Stimulated activated CD8-positive, alpha-beta memory T cell treated with anti-CD3 and anti-CD28 coated beads, Interleukin-4, amount 100 ng/mL, for 4 hours (primary cell): Measurements from ENCODE around the gene HIC2.
"Not testable (repeated sequence)": the region's sequence is repeated elsewhere in the genome, so short reads cannot be mapped to it uniquely, and the experiment has no call there.

ENCODE experiments used
- DNase-seq, 2 donors: peaks; one replicate each; pipeline ENCODE4 v3.0.0-alpha.2; 2020; ENCODE audit warnings: low read depth in 2 of 2, low spot score in 1 of 2

The HIC2 gene, protein sequence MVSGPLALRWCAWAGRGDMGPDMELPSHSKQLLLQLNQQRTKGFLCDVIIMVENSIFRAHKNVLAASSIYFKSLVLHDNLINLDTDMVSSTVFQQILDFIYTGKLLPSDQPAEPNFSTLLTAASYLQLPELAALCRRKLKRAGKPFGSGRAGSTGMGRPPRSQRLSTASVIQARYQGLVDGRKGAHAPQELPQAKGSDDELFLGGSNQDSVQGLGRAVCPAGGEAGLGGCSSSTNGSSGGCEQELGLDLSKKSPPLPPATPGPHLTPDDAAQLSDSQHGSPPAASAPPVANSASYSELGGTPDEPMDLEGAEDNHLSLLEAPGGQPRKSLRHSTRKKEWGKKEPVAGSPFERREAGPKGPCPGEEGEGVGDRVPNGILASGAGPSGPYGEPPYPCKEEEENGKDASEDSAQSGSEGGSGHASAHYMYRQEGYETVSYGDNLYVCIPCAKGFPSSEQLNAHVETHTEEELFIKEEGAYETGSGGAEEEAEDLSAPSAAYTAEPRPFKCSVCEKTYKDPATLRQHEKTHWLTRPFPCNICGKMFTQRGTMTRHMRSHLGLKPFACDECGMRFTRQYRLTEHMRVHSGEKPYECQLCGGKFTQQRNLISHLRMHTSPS

DNA sequence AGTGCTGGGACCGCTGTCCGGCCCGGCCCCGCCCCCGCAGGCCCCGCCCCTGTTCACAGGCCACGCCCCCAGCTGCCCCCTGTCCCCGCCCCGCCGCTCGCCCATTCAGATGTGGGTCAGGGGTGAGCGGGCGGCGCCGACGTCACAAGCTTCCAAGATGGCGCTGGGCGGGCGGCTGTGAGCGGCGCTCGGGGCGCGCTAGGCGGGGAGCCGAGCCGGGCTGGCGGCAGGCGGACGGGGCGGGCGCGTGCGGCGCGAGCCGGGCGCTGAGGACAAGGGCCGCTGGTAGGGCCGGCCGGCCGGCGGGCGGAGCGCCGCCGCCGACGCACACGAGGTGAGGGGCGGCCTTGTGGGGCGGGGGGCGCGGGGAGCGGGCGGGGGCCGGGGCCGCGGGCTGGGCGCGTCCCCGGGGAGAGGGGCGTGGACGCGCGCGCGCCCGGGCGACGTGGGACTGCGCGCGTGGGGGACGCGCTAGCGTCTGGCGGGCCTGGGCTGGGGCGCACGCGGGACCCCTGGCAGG, at the start of gene HIC2:
Gene HIC2 (plus strand): TSS at position 145 of the 520 bp plus-strand sequence. CDS start 25,461 bp downstream, outside the sequence.
- not testable (repeated sequence) for DNase-seq

DNA sequence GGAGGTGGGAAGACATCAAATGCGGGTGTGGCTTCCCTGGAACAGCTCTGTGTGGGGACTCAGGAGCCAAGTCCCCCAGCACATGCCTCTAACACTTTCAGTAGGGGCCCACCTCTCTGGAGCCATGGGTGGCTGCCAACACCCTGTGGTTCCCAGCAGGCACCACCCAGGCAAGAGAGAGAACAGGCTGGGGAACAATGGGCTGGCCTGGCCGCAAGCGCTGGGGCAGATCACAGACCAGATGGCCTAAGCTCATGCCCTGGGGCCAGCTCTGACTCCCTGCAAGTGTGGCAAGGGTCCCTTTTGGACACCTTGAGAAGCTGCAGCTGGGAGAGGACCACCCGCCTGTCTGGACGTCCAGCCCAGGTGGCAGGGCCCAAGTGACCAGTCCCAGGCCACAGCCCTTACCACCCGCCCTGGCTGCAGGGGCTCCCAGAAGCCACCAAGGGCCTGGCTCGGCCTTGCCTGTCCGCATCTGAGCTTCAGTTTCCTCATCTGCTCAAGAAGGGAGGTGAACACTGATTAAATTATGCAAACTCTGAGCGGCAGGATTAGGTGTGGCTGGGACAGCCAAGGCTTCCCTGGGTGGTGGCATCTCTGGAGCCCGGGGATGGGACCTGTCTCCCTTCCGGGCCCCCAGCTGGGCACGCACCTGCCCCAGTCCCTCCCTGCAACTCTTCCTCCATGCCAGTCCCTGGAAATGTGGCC, 48.4 kb upstream of the HIC2 start:
- DNase-seq = not testable (repeated sequence)

DNA sequence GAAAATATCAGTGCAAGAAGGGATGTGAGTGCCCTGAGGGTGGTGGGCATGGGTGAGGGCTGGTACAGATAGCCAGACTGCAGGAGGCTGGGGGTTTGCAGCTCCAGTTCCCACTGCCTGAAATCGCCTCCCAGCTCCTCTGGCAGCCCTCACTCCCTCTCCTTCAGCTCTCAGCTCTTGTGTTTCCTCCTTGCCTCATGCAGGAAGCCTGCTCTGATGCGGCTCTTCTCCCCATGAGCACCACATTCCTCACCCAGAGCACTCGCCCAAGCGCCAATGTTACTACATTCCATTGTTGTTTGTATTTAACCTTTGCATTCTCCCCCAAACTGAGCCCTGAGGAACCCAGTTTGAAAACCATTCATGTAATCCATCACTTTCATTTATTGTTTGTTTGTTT, 41.3 kb upstream of the HIC2 start:
- DNase-seq = not testable (repeated sequence)

DNA sequence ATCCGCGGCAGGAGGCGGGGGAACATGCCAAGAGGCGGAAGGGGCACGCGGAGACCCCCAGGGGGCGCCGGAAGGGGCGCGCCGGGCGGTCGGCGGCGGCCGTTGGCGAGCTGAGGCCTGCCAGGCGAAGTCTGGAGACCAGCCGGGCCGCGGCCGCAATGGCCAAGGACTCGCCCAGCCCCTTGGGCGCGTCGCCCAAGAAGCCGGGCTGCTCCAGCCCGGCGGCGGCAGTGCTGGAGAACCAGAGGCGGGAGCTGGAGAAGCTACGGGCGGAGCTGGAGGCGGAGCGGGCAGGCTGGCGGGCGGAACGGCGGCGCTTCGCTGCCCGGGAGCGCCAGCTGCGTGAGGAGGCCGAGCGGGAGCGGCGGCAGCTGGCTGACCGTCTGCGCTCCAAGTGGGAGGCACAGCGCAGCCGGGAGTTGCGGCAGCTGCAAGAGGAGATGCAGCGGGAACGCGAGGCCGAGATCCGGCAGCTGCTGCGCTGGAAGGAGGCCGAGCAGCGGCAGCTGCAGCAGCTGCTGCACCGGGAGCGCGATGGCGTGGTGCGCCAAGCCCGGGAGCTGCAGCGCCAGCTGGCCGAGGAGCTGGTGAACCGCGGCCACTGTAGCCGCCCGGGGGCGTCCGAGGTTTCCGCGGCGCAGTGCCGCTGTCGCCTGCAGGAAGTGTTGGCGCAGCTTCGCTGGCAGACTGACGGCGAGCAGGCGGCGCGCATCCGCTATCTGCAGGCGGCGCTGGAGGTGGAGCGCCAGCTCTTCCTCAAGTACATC, 33.3 kb upstream of the HIC2 start, which contains the start of gene RIMBP3B:
Gene RIMBP3B (plus strand): TSS at position 51 of the 767 bp plus-strand sequence. CDS start 108 bp downstream, at position 159.
- DNase-seq = not testable (repeated sequence)

DNA sequence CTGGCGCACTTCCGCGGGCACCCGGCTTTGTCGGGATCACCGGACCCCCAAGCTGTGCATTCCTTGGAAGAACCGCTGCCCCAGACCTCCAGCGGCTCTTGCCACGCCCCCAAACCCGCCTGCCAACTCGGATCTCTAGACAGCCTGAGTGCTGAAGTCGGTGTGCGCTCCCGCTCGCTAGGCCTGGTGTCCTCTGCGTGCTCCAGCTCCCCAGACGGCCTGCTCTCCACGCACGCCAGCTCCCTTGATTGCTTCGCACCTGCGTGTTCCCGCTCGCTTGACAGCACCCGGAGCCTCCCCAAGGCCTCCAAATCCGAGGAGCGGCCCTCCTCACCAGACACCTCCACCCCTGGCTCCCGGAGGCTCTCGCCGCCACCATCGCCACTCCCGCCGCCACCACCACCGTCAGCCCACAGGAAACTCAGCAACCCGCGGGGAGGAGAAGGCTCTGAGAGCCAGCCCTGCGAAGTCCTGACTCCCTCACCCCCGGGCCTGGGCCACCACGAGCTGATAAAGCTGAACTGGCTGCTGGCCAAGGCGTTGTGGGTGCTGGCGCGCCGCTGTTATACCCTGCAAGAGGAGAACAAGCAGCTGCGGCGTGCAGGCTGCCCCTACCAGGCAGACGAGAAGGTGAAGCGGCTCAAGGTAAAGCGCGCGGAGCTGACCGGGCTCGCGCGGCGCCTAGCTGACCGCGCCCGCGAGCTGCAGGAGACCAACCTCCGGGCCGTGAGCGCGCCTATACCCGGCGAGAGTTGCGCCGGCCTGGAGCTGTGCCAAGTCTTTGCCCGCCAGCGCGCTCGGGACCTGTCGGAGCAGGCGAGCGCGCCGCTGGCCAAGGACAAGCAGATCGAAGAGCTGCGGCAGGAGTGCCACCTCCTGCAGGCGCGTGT, 32.5 kb upstream of the HIC2 start:
- DNase-seq = not testable (repeated sequence)

DNA sequence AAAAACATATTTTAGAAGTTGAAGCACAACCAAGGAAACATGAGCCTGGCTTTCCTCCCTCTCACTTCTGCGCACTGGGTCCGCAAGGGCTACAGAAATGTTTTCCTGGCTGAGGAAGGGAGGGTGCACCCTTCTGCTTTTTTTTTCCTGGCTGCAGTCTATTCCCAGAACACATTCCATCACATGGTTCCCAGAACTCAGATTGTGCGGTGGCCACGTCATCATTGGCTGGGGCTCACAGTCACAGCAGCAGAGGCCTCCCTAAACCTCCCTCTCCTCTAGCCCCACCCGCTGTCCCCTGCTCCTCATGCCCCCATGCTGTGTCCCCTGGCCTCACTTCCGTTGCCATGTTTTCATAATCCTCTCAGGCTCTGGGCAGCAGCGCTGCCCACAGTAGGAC, 27.7 kb upstream of the HIC2 start:
- not testable (repeated sequence) for DNase-seq

DNA sequence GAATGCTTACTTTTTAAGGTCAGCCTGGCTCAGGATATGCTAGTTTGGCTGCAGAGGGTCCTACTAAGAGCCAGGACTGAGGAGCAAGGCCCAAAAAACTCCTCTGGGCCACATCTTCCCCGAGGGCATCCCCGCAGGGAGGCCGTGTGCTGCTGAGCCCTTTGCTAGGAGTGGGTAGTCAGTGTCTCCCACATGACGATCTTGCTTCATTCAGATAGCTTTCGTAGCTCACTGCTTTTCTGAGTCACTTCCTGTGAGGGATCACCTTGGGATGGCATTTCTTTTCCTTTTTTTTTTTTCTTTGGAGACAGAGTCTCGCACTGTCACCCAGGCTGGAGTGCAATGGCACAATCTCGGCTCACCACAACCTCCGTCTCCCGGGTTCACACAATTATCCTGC, 27.2 kb upstream of the HIC2 start:
- not testable (repeated sequence) for DNase-seq

DNA sequence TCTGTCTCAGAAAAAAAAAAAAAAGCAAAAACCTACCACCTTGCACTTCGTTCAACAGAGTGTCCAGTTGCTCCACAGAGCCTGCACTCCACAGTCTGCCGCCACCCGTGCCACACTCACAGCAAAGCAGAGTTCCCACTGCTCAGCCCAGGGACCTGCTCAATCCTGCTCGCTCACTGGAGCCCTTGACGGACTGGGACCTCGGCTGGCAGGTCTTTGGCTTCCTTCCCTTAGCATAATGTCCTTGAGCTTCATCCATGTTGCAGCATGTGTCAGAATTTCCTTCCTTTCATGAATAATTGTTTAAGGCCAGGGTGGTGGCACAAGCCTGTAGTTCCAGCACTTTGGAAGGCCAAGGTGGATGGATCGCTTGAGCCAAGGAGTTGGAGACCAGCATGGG, 22.6 kb upstream of the HIC2 start:
- DNase-seq = not testable (repeated sequence)

DNA sequence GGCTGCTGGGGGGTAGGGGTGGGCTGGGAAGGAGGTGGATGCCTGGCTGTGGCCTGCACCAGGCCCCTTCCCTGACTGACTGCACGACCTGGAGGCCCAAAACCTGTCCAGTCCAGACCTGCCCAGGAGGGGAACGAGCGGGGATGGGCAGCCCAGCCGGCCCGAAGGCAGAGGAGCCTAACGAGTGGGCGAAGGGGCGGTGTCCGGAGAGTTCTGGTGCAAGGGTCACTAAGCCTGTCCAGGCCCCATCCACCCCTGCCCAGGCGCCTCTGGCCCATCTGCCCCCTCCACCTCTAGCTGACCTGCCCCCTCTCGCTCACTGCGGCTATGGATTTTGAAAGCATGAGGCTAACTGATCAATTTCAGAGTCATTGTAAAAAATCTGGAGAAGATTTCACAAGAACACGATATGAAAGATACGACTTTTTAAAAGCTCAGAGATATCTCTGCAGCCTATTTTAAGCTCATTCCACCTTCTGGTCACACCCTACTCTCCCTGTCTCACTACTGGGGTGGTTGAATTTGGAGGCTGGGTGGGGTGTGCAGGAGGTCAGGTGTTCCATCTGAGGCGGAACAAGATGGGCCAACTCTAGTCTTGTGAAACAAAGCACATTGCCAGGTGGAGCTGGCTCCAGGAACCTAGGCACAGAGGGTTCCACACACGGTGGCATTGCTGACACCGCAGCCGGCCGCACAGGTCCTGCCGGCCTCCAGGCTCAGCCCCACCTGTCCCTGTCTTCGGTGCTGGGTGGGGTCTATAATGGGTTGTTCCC, 15.8 kb upstream of the HIC2 start:
- DNase-seq = not testable (repeated sequence)

DNA sequence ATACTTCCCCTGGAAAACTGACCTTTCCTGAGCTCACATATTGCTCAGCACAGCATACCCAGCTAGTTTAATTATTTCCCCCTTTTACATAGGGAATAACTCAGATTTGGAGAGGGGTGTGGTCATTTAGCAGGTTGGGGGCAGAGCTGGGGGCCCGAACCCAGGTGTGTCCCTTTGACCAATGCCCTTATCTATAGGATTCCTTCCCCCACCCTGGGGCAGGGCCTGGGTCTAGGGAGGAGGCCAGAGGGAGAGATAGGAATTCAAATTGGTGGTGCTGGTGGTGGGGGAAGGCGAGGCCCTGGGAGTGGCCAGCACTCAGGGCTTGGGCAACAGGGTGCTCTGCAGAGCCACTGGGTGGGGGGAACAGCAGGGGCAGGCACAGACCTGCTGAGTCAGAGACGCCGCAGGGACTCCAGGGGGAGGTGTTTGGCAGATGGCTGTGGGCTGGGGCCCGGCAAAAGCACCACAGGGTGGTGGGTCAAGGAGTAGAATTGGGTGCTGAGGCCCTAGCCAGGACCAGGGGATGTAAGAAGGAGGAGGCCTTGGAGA, 14.3 kb upstream of the HIC2 start:
- DNase-seq = not testable (repeated sequence)

DNA sequence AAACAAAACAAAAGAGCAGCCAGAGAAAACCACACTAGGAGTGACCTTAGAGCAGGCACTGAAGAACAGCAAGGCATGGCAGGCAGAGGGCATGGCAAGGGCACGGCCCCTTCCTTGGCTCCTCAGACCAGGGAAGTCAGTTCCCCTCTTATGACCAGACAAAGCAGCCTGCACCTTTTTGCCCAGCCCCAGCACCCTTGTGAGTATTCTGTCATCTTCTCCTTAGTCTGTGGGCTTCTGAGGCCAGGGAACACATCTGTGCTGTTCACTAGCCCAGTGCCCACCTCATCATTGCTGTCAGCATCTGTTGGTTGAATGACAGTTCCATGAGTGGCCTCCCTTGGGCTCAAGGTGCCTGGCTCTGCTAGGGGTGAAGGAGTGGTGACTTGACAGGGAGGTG, 10.0 kb upstream of the HIC2 start:
- not testable (repeated sequence) for DNase-seq

DNA sequence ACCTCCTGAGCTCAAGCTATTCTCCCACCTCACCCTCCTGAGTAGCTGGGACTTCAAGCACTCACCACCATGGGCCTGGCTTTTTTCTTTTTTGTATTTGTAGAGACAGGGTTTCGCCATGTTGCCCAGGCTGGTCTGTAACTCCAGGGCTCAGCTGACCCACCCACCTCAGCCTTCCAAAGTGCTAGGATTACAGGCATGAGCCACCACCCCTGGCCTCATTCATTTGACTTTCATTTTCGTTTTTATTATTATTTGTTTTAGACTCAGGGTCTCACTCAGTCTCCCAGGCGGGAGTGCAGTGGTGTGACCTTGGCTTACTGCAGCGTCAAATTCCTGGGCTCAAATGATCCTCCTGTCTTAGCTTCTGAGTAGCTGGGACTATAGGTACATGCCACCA, 9.4 kb upstream of the HIC2 start:
- not testable (repeated sequence) for DNase-seq

DNA sequence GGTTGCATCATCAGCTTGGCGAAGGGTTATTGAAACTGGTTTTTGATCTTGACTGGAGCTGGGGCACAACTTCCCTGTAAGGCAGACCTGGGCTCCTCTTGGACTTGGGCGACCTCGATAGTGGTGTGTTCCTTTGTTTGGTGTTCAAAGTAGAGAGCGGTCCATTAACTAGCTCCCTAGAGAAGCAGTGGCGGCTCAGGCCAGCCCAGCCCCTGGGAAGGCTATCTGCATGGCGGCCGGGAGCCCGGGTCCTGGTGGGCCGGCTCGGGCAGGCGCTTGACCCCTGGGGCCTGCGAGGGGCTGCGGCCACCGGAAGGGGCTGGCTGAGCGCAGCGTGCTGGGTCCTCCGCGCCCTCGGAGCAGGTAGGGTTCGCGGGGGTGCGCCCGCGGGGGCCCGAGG, 796 bp upstream of the HIC2 start:
- DNase-seq = not testable (repeated sequence)

DNA sequence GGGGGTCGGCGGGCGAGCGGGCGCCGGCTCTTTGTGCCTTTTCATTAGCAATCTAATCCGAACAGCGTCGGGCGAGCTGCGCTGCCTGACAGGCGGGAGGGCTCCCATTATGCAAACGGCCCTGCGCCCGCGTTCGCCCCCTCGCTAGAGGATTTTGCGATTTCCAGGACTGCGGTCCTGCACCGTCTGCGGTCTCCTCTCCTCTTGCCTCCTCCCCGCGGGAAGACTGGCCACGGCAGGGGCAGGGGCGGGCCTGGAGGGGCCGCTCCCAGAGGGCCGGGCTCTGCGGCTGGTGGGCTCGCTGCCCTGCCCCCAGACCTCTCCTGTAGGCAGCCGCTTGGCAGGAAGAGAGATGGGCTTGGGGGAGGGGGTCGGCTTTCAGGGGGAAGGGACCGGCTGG, 682 bp downstream of the HIC2 start:
- not testable (repeated sequence) for DNase-seq

DNA sequence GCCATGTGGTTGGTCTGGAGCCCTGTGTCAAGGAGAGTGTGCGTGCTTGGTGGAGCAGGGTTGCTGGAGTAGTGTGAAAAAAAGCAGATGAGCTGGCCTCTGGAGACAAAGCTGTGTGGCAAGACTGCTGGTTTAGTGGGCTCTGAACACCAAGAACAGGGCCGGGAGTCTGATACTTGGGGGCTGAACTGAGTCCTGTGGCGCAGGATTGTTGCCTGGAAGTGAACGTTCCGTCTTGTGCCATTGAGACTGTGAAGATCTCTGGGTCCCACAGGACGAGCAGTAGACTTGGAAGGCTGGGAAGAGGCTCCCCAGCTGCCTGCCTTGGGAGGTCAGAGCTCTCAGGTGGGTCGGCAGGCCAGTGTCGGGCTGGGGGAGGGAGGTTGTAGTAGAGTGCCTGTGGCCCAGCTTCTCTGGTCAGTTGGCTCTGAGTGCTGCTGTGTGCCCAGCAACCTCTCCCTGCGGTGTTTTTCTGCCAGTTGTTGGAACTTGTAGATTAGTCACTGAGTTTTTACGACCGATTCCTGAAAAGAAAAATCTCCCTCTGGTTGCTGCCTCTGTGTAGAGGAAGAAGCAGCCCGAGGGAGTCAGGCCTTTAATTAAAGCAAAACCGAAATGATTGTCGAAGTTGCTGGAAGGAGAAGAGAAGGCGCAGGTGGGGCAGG, 1.9 kb downstream of the HIC2 start:
- not testable (repeated sequence) for DNase-seq

DNA sequence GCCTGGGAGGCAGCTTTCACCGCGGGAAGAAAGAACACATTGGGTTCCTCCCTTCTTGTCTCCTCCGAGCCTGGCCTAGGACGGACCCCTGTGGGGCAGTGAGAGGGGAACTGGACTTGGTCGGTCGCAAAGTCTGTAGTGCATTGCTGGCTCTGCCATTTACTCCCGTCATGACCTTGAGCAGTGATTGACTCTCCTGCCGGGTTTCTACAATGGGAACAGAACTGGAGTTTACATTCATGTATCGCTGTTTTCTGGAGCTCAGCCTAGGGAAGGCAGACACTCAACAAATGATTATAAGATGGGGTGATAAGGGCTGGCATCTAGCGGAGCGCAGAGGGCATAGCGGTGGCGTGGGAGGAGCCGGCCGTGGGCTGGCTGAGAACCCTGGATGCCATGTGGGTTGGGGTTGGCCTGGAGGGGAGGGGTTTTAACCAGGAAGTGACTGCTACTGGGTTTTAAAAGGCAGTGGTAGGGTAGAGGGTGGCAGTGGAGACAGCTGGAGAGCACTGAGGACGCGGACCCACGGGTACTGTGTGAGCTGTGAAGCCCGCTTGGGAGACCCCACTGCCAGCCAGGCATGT, 3.1 kb downstream of the HIC2 start:
- DNase-seq = not testable (repeated sequence)

DNA sequence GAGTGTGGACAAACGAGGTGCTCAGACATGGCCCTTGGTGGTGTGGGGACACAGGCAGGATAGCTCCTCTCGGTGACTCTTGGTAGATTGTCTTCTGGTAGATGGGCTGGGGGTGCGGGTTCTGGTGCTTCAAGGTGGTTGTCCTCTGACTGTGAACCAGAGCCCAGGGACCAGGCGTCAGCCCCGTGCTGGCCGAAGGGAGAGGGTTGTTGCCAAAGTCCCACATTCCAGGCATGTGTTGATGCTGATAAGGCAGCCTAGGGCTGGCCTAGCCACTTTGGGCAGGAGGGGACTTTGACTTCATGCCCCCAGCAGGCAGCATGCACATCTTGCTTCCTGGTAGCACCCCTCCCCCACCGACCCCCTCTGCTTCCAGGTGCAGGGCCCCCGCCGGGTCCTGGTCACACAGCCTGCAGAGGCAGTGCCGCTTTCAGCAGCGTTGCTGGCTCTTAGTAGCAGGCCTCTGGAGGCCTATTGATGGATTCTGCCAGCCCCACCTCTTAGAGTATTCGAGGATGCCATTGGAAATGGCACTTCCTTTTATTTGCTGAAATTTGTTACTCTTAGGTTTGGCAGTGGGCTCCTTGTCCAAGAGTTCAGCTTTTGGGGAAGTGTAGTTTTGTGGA, 7.0 kb downstream of the HIC2 start:
- not testable (repeated sequence) for DNase-seq
